Thoracic aorta (tissue), 2 donors: ENCODE data around the gene GTF2F2. TPM values are rescaled to one million over a fixed set of nuclear protein-coding genes. Genes with fewer than 3 reads are reported as not detected.

Experiments
- ATAC-seq: fragments of 150-250 bp; one replicate; pipeline ENCODE4 v1.8.0; 2017; ENCODE audit warnings: low read depth; ENCODE audit not compliant: insufficient number of reproducible peaks, low FRiP score
- DNase-seq: peaks from one replicate; pipeline ENCODE4 v3.0.0-alpha.2; 2020; ENCODE audit warnings: low spot score
- H3K27ac ChIP-seq, 2 donors: fragments of 200-600 bp; sonication (generic); 1 replicate in 1 of 2; 2 replicates in 1 of 2; pipeline ENCODE4 v1.5.1; 2016; ENCODE audit warnings: mild to moderate bottlenecking in 2 of 2, moderate library complexity in 2 of 2
- H3K27me3 ChIP-seq: fragments of 200-600 bp; sonication (generic); replicated peaks from 2 replicates; pipeline ENCODE4 v1.6.0; 2016; ENCODE audit warnings: mild to moderate bottlenecking; ENCODE audit not compliant: insufficient read depth
- H3K36me3 ChIP-seq: fragments of 200-600 bp; sonication (generic); one replicate; pipeline ENCODE4 v1.5.1; 2016
- H3K4me1 ChIP-seq, 2 donors: fragments of 200-600 bp; sonication (generic); 1 replicate in 1 of 2; 2 replicates in 1 of 2; pipeline versions ENCODE4 v1.5.1 to v1.6.0; 2016; ENCODE audit warnings: low read depth in 2 of 2, mild to moderate bottlenecking in 1 of 2; ENCODE audit not compliant: control insufficient read depth in 1 of 2
- H3K4me3 ChIP-seq: fragments of 200-600 bp; sonication (generic); 2 replicates; pipeline ENCODE4 v1.5.1; 2016; ENCODE audit warnings: mild to moderate bottlenecking
- H3K9me3 ChIP-seq: fragments of 200-600 bp; sonication (generic); 2 replicates; pipeline ENCODE4 v1.5.1; 2016
- total RNA-seq, 2 donors: library from RNA; depleted of rRNA; stranded (reverse); fragments of >200 nt; gene quantifications; one replicate each; pipeline versions ENCODE4 v1.1.0 to v1.2.3, GENCODE V29; 2016
- TF ChIP-seq, protein P1 (sequence below): fragments of 200-600 bp; sonication (generic); IDR thresholded peaks from one replicate; pipeline ENCODE4 v1.5.1; 2019; ENCODE audit warnings: antibody characterized with exemption

Gene GTF2F2
- total RNA-seq, 2 donors from 2014 or later, result 7.2 to 18.4 TPM

GRCh38 chr13:45136741-45137504 lies 16.6 kb downstream of the GTF2F2 start:
- DNase-seq, result no peak
- ATAC-seq, result no peak
- H3K9me3 ChIP-seq, result no peaks in the 10 kb centered on the region
- TF ChIP-seq, protein P1, sequence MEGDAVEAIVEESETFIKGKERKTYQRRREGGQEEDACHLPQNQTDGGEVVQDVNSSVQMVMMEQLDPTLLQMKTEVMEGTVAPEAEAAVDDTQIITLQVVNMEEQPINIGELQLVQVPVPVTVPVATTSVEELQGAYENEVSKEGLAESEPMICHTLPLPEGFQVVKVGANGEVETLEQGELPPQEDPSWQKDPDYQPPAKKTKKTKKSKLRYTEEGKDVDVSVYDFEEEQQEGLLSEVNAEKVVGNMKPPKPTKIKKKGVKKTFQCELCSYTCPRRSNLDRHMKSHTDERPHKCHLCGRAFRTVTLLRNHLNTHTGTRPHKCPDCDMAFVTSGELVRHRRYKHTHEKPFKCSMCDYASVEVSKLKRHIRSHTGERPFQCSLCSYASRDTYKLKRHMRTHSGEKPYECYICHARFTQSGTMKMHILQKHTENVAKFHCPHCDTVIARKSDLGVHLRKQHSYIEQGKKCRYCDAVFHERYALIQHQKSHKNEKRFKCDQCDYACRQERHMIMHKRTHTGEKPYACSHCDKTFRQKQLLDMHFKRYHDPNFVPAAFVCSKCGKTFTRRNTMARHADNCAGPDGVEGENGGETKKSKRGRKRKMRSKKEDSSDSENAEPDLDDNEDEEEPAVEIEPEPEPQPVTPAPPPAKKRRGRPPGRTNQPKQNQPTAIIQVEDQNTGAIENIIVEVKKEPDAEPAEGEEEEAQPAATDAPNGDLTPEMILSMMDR, result no peak
- H3K36me3 ChIP-seq, result peaks cover 8% of the 10 kb centered on the region
- H3K27ac ChIP-seq, result no peak overlapping the region
- H3K4me1 ChIP-seq, result no peaks in the 10 kb centered on the region
- H3K27me3 ChIP-seq, result no peaks in the 10 kb centered on the region
- no peak overlapping the region for H3K4me3 ChIP-seq

DNA sequence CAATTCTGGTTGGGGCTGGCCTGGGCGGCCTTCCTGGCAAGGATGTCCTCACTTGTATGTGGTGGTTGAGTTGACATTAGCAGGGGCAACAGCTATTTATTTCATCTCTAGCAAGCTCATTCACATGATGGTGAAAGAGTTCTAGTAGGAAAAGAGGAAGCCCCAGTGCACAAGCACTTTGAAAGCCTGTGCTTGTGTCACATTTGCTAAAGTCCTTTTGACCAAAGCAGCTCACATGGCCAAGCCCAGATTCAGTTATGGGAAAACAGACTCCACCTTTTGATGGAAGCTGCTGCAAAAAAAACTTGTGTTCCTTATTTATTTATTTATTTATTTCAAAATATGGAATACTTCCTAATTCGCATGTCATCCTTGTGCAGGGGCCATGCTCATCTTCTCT lies 17.2 kb downstream of the GTF2F2 start:
- DNase-seq (no peak), ATAC-seq (no peak)
- H3K36me3 ChIP-seq, result peaks cover 8% of the 10 kb centered on the region
- H3K27ac ChIP-seq, result no peak overlapping the region
- H3K9me3 ChIP-seq, result no peaks in the 10 kb centered on the region
- no peak overlapping the region for H3K4me3 ChIP-seq
- no peaks in the 10 kb centered on the region for H3K4me1 ChIP-seq
- H3K27me3 ChIP-seq, result no peaks in the 10 kb centered on the region
- TF ChIP-seq, protein P1, result no peak

DNA sequence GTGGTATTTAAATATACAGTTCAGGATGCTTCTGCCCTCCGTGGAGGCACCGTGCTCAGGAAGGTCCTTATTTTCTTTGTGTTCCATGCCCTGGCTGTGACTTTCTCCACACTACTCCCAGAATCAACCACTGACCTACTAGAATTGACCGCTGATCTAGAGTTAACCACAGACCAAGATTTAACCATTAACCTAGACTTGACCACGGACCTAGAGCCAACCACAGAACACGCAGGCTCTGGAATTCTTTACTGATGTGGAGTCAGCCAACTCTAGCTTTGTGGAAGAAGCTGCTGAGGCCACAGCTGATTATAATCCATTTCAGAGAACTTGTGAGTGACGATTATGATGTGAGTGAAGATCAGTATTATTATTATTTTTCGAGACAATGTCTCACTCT lies 18.0 kb downstream of the GTF2F2 start:
- TF ChIP-seq, protein P1, result no peak
- Histone ChIP-seq H3K27me3 (no peaks in the 10 kb centered on the region), H3K9me3 (no peaks in the 10 kb centered on the region), H3K36me3 (peaks cover 8% of the 10 kb centered on the region), H3K4me1 (no peaks in the 10 kb centered on the region), H3K4me3 (no peak overlapping the region), H3K27ac (no peak overlapping the region)
- ATAC-seq (no peak), DNase-seq (no peak)

- ATAC-seq, result no peak
- TF ChIP-seq, protein P1, result no peak
- Histone ChIP-seq H3K36me3 (peaks cover 8% of the 10 kb centered on the region), H3K4me1 (no peaks in the 10 kb centered on the region), H3K9me3 (no peaks in the 10 kb centered on the region), H3K4me3 (no peak overlapping the region), H3K27me3 (no peaks in the 10 kb centered on the region), H3K27ac (no peak overlapping the region)
- DNase-seq, result no peak
These were observed 21.1 kb downstream of the GTF2F2 start for GRCh38 chr13:45141369-45141768.

- Histone ChIP-seq H3K9me3 (no peaks in the 10 kb centered on the region), H3K4me3 (no peak overlapping the region), H3K4me1 (no peaks in the 10 kb centered on the region), H3K36me3 (peaks cover 8% of the 10 kb centered on the region), H3K27ac (no peak overlapping the region), H3K27me3 (no peaks in the 10 kb centered on the region)
- TF ChIP-seq, protein P1, result no peak
- ATAC-seq (no peak), DNase-seq (no peak)
These were observed 22.4 kb downstream of the GTF2F2 start for GRCh38 chr13:45142440-45143345.
